Measurements from ENCODE around the gene SH3RF3.

DNA sequence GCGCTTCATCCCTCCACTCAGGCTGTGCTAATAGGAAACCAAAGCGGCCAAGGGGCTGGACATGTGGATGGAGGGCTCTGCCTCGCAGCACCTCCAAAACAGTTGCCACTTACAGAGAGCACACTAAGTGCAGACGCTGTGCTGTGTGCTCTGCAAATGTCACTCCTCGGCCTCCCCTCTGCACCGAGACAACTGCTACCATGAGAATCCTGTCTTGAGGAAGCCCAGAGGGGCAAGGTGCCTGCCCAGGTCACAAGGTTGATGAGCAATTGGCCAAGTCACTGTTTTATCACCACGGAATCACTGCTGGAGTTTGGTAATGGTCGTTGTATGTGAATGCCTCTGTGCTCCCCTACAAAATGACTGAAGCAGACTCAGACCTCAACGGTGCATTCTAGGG is 352.6 kb downstream of the SH3RF3 start:
- TF ChIP-seq CTCF (IDR thresholded peaks at IDR 0.05 in 4 of 5, conservative IDR thresholded peaks at IDR 0.05 in 1 of 5), result no peak
- TF ChIP-seq POLR2A (IDR thresholded peaks at IDR 0.05), result no peak
